Activated T-helper 2 cell treated with anti-CD3 and anti-CD28 coated beads, Interferon-gamma antibody, Interleukin-2, Interleukin-4, amounts not matched to agents 10 μg/mL and 5 μg/mL and 100 μg/mL, durations not matched to agents 14 hours and 24 hours and 36 hours (primary cell): ENCODE data around the gene TRIM56. TPM values are rescaled to one million over a fixed set of nuclear protein-coding genes. Genes with fewer than 3 reads are reported as not detected.
A peak's percentile ranks its signal among the peaks of the same experiment; 100 is the strongest.

ENCODE experiments used
- DNase-seq: peaks from one replicate; pipeline ENCODE4 v3.0.0; 2021; ENCODE audit warnings: low spot score
- H3K27ac Mint-ChIP-seq: one replicate; pipeline ENCODE4 v1.8.0; 2021; ENCODE audit warnings: mixed read lengths
- H3K27me3 Mint-ChIP-seq: one replicate; pipeline ENCODE4 v1.8.0; 2021; ENCODE audit warnings: low read depth, mixed read lengths
- H3K36me3 Mint-ChIP-seq: one replicate; pipeline ENCODE4 v1.8.0; 2021; ENCODE audit warnings: low read depth, mixed read lengths
- H3K4me1 Mint-ChIP-seq: one replicate; pipeline ENCODE4 v1.8.0; 2021; ENCODE audit warnings: low read depth, mixed read lengths
- H3K4me3 Mint-ChIP-seq: one replicate; pipeline ENCODE4 v1.8.0; 2021; ENCODE audit warnings: low read depth, mild to moderate bottlenecking, moderate library complexity, mixed read lengths
- H3K9me3 Mint-ChIP-seq: one replicate; pipeline ENCODE4 v1.8.0; 2021; ENCODE audit warnings: mixed read lengths
- intact Hi-C: fragments of 100-400 bp; cut with micrococcal nuclease; formaldehyde crosslinking; loops from one replicate; pipeline ENCODE4 v1.15.1; 2023
- total RNA-seq: library from RNA; stranded (reverse); gene quantifications from 2 replicates; pipeline ENCODE4 v1.2.3, GENCODE V29; 2022

Gene TRIM56
- total RNA-seq, 1 donor from 2014 or later = 43.8 TPM

- peaks cover 32% of the 10 kb centered on the region for H3K27me3 Mint-ChIP-seq
- no peak overlapping the region for H3K4me3 Mint-ChIP-seq
- H3K4me1 Mint-ChIP-seq = peaks cover 31% of the 10 kb centered on the region
- no peaks in the 10 kb centered on the region for H3K9me3 Mint-ChIP-seq
- H3K27ac Mint-ChIP-seq = no peak overlapping the region
- intact Hi-C loops = no loop called here
- DNase-seq = no peak
- no peaks in the 10 kb centered on the region for H3K36me3 Mint-ChIP-seq
These were observed 48.5 kb downstream of the TRIM56 start for GRCh38 chr7:101133621-101134398.

GRCh38 chr7:101134399-101134980 lies 49.2 kb downstream of the TRIM56 start:
- no peaks in the 10 kb centered on the region for H3K9me3 Mint-ChIP-seq
- no peak overlapping the region for H3K4me3 Mint-ChIP-seq
- H3K4me1 Mint-ChIP-seq = peaks cover 31% of the 10 kb centered on the region
- intact Hi-C loops = no loop called here
- no peak overlapping the region for H3K27ac Mint-ChIP-seq
- no peak for DNase-seq
- H3K27me3 Mint-ChIP-seq = peaks cover 30% of the 10 kb centered on the region
- no peaks in the 10 kb centered on the region for H3K36me3 Mint-ChIP-seq

GRCh38 chr7:101137651-101138212 lies 52.5 kb downstream of the TRIM56 start:
- H3K9me3 Mint-ChIP-seq = no peaks in the 10 kb centered on the region
- peak overlapping the region; percentile 42 for H3K4me3 Mint-ChIP-seq
- H3K27ac Mint-ChIP-seq = peak overlapping the region; percentile 50
- H3K27me3 Mint-ChIP-seq = peaks cover 22% of the 10 kb centered on the region
- intact Hi-C loops = loop anchor here (1.0 to 2.0 kb wide), 3 partner anchors 13 to 107 kb away; partner anchors contain the start of genes FIS1 and TRIM56
- H3K36me3 Mint-ChIP-seq = no peaks in the 10 kb centered on the region
- no peak for DNase-seq
- H3K4me1 Mint-ChIP-seq = peaks cover 40% of the 10 kb centered on the region

- peak overlapping the region; percentile 50 for H3K27ac Mint-ChIP-seq
- no peaks in the 10 kb centered on the region for H3K36me3 Mint-ChIP-seq
- H3K9me3 Mint-ChIP-seq = no peaks in the 10 kb centered on the region
- peaks cover 42% of the 10 kb centered on the region for H3K4me1 Mint-ChIP-seq
- H3K4me3 Mint-ChIP-seq = peak overlapping the region; percentile 42
- DNase-seq = peak; percentile 67
- peaks cover 22% of the 10 kb centered on the region for H3K27me3 Mint-ChIP-seq
- intact Hi-C loops = loop anchor here (1.0 to 2.0 kb wide), 2 partner anchors 53 to 106 kb away; partner anchors contain the start of genes FIS1 and TRIM56
These were observed 53.1 kb downstream of the TRIM56 start for GRCh38 chr7:101138213-101138870.

GRCh38 chr7:101140339-101140699 lies 55.0 kb downstream of the TRIM56 start:
- Mint-ChIP-seq H3K4me1 (peaks cover 36% of the 10 kb centered on the region), H3K36me3 (no peaks in the 10 kb centered on the region), H3K27me3 (peaks cover 18% of the 10 kb centered on the region), H3K4me3 (no peak overlapping the region), H3K9me3 (no peaks in the 10 kb centered on the region), H3K27ac (no peak overlapping the region)
- no peak for DNase-seq
- intact Hi-C loops = loop anchor here (10.0 kb wide), 1 partner anchor 144 kb away; no protein-coding TSS in a partner anchor

GRCh38 chr7:101140746-101141382 lies 55.6 kb downstream of the TRIM56 start:
- intact Hi-C loops = loop anchor here (10.0 kb wide), 1 partner anchor 144 kb away; no protein-coding TSS in a partner anchor
- no peak for DNase-seq
- Mint-ChIP-seq H3K27me3 (peaks cover 19% of the 10 kb centered on the region), H3K9me3 (no peaks in the 10 kb centered on the region), H3K36me3 (no peaks in the 10 kb centered on the region), H3K27ac (no peak overlapping the region), H3K4me3 (no peak overlapping the region), H3K4me1 (peaks cover 36% of the 10 kb centered on the region)

Other genes starting within 250 kb of the TRIM56 start
- gene SLC12A9, start 232.8 kb upstream of the TRIM56 start, total RNA-seq = 27.3 and 31.6 TPM in 2 replicates
- 38.5 and 38.7 TPM in 2 replicates for gene TRIP6, start 218.1 kb upstream of the TRIM56 start, total RNA-seq
- gene SRRT, start 210.4 kb upstream of the TRIM56 start, total RNA-seq = 280 and 290 TPM in 2 replicates
- gene UFSP1, start 195.8 kb upstream of the TRIM56 start, total RNA-seq = 3.8 and 5.0 TPM in 2 replicates
- 0.09 and 0.21 TPM in 2 replicates for gene ACHE, start 189.6 kb upstream of the TRIM56 start, total RNA-seq
- gene MUC3A, start 135.9 kb upstream of the TRIM56 start, total RNA-seq = 0.11 TPM in 1 of 2 replicates, not detected in the other
- gene MUC12, start 115.9 kb upstream of the TRIM56 start, total RNA-seq = 0.85 and 1.4 TPM in 2 replicates
- gene MUC17, start 65.4 kb upstream of the TRIM56 start, total RNA-seq = not detected in 2 replicates
- 0.23 TPM in 2 replicates for gene SERPINE1, start 41.6 kb downstream of the TRIM56 start, total RNA-seq
- 41.8 and 42.8 TPM in 2 replicates for gene AP1S1, start 69.0 kb downstream of the TRIM56 start, total RNA-seq
- 0.23 and 0.41 TPM in 2 replicates for gene VGF, start 80.1 kb downstream of the TRIM56 start, total RNA-seq
- gene NAT16, start 94.8 kb downstream of the TRIM56 start, total RNA-seq = not detected in 2 replicates
- gene MOGAT3, start 115.6 kb downstream of the TRIM56 start, total RNA-seq = not detected in 2 replicates
- 75.5 and 82.8 TPM in 2 replicates for gene PLOD3, start 132.1 kb downstream of the TRIM56 start, total RNA-seq
- gene ZNHIT1, start 132.7 kb downstream of the TRIM56 start, total RNA-seq = 45.1 and 46.8 TPM in 2 replicates
- gene CLDN15, start 152.3 kb downstream of the TRIM56 start, total RNA-seq = 18.2 and 19.4 TPM in 2 replicates
- gene FIS1, start 159.6 kb downstream of the TRIM56 start, total RNA-seq = 121 and 132 TPM in 2 replicates
- gene IFT22, start 236.3 kb downstream of the TRIM56 start, total RNA-seq = 4.5 and 5.3 TPM in 2 replicates